GM23248 (cell line): ENCODE data around the gene SKIDA1. TPM values are rescaled to one million over a fixed set of nuclear protein-coding genes. Genes with fewer than 3 reads are reported as not detected.
A peak's percentile ranks its signal among the peaks of the same experiment; 100 is the strongest.

Experiments used
- DNase-seq: peaks from one replicate; pipeline ENCODE4 v3.0.0-alpha.2; 2015
- H2AFZ ChIP-seq: fragments of 200-600 bp; sonication (generic); 2 replicates; pipeline ENCODE4 v1.6.1; 2016; ENCODE audit warnings: antibody characterized with exemption
- H3F3A ChIP-seq: fragments of 200-600 bp; sonication (generic); 2 replicates; pipeline ENCODE4 v1.6.1; 2016; ENCODE audit warnings: mild to moderate bottlenecking, antibody characterized with exemption, mixed run types; ENCODE audit not compliant: insufficient read depth
- H3K27ac ChIP-seq: fragments of 200-600 bp; sonication (generic); 2 replicates; pipeline ENCODE4 v1.5.1; 2016; ENCODE audit warnings: mild to moderate bottlenecking
- H3K27me3 ChIP-seq: fragments of 200-600 bp; sonication (generic); replicated peaks from 2 replicates; pipeline ENCODE4 v1.6.1; 2016; ENCODE audit warnings: mild to moderate bottlenecking; ENCODE audit not compliant: insufficient read depth
- H3K36me3 ChIP-seq: fragments of 200-600 bp; sonication (generic); 2 replicates; pipeline ENCODE4 v1.6.1; 2016; ENCODE audit warnings: low read depth, mild to moderate bottlenecking
- H3K4me1 ChIP-seq: fragments of 200-600 bp; sonication (generic); 2 replicates; pipeline ENCODE4 v1.6.1; 2016; ENCODE audit warnings: mild to moderate bottlenecking; ENCODE audit not compliant: insufficient read depth
- H3K4me2 ChIP-seq: fragments of 200-600 bp; sonication (generic); one replicate; pipeline ENCODE4 v1.6.1; 2016; ENCODE audit warnings: mild to moderate bottlenecking; ENCODE audit not compliant: unreplicated experiment
- H3K4me3 ChIP-seq: fragments of 200-600 bp; sonication (generic); 2 replicates; pipeline ENCODE4 v1.5.1; 2016; ENCODE audit warnings: mild to moderate bottlenecking
- H3K79me2 ChIP-seq: fragments of 200-600 bp; sonication (generic); 2 replicates; pipeline ENCODE4 v1.6.1; 2016; ENCODE audit warnings: mild to moderate bottlenecking; ENCODE audit not compliant: insufficient read depth
- H3K9ac ChIP-seq: fragments of 200-600 bp; sonication (generic); 2 replicates; pipeline ENCODE4 v1.6.1; 2016; ENCODE audit warnings: mild to moderate bottlenecking
- H3K9me2 ChIP-seq: fragments of 200-600 bp; sonication (generic); 2 replicates; pipeline ENCODE4 v1.6.1; 2016; ENCODE audit warnings: mixed run types, mild to moderate bottlenecking, moderate library complexity; ENCODE audit not compliant: insufficient read depth
- H3K9me3 ChIP-seq: fragments of 200-600 bp; sonication (generic); one replicate; pipeline ENCODE4 v1.6.1; 2017; ENCODE audit warnings: low read depth
- H4K20me1 ChIP-seq: fragments of 200-600 bp; sonication (generic); 2 replicates; pipeline ENCODE4 v1.6.0; 2016; ENCODE audit not compliant: insufficient read depth
- EZH2 ChIP-seq: fragments of 200-600 bp; sonication (generic); IDR thresholded peaks from 2 replicates; pipeline ENCODE4 v1.6.1; 2018; ENCODE audit warnings: antibody characterized with exemption, mild to moderate bottlenecking; ENCODE audit not compliant: insufficient read depth, poor library complexity, severe bottlenecking
- EZH2phosphoT487 ChIP-seq: fragments of 200-600 bp; sonication (generic); IDR thresholded peaks from 2 replicates; pipeline ENCODE4 v1.6.1; 2018; ENCODE audit warnings: antibody characterized with exemption, moderate library complexity, mild to moderate bottlenecking, low read depth; ENCODE audit not compliant: insufficient read depth
- WGBS, 2 experiments: methylation state at CpG; one replicate each; pipeline ENCODE4 v1.1.6; 2015 to 2017; ENCODE audit warnings: low lambda C conversion rate in 2 of 2, low coverage in 1 of 2; ENCODE audit errors: missing lambda C conversion rate in 2 of 2; 5-methylcytosine and 5-hydroxymethylcytosine counted together
- in situ Hi-C: fragments of 300-500 bp; cut with MboI; formaldehyde crosslinking; loops from 2 replicates; pipeline ENCODE4 v1.15.0; 2020
- polyA plus RNA-seq: library from polyadenylated mRNA; unstranded; fragments of >200 nt; fragmentation: Nextera tagmentation; extraction: Ambion mirVana; gene quantifications from 2 replicates; pipeline ENCODE4 v1.2.1, GENCODE V29; 2016
- total RNA-seq: library from RNA; depleted of rRNA; stranded (reverse); fragments of >200 nt; shearing (Covaris generic); gene quantifications from 2 replicates; pipeline ENCODE4 v1.2.3, GENCODE V29; 2014

SKIDA1 gene
- total and polyA plus RNA-seq, 2 experiments from 2014 or later, result 0.18 TPM; not detected in 1

GRCh38 chr10:21515361-21516241, 9.9 kb downstream of the SKIDA1 start:
- no peaks in the 10 kb centered on the region for H3K27me3 ChIP-seq
- H3K9ac ChIP-seq, result peak overlapping the region; percentile 57; the same call in 1 of the 2 replicates
- 55 to 56% methylated on average over 15 of the region's 15 CpGs for WGBS, 2 experiments
- peaks cover 28% of the 10 kb centered on the region for H3F3A ChIP-seq
- peak overlapping the region; percentile 89 for H3K4me2 ChIP-seq
- H4K20me1 ChIP-seq, result no peaks in the 10 kb centered on the region
- no peaks in the 10 kb centered on the region for H3K79me2 ChIP-seq
- no peak overlapping the region for H3K27ac ChIP-seq
- H3K9me3 ChIP-seq, result no peaks in the 10 kb centered on the region
- peaks cover 22% of the 10 kb centered on the region for H3K4me1 ChIP-seq
- TF ChIP-seq EZH2 (no peak), EZH2phosphoT487 (no peak)
- peak overlapping the region; percentile 94 for H2AFZ ChIP-seq
- no peak for DNase-seq
- no peaks in the 10 kb centered on the region for H3K36me3 ChIP-seq
- peak overlapping the region; percentile 82 for H3K4me3 ChIP-seq
- H3K9me2 ChIP-seq, result no peaks in the 10 kb centered on the region
- in situ Hi-C loops, result loop anchor here (25.0 kb wide), 1 partner anchor 722 kb away; no protein-coding TSS in a partner anchor

GRCh38 chr10:21514818-21515351, 10.6 kb downstream of the SKIDA1 start:
- H3K79me2 ChIP-seq, result no peaks in the 10 kb centered on the region
- no peak for DNase-seq
- no peak overlapping the region for H3K27ac ChIP-seq
- H3K9ac ChIP-seq, result no peak overlapping the region
- in situ Hi-C loops, result loop anchor here (25.0 kb wide), 1 partner anchor 722 kb away; no protein-coding TSS in a partner anchor
- H2AFZ ChIP-seq, result no peak overlapping the region
- no peaks in the 10 kb centered on the region for H3K9me2 ChIP-seq
- no peaks in the 10 kb centered on the region for H3K27me3 ChIP-seq
- H3K9me3 ChIP-seq, result no peaks in the 10 kb centered on the region
- peaks cover 20% of the 10 kb centered on the region for H3K4me1 ChIP-seq
- no peak overlapping the region for H3K4me2 ChIP-seq
- TF ChIP-seq EZH2phosphoT487 (no peak), EZH2 (no peak)
- peaks cover 23% of the 10 kb centered on the region for H3F3A ChIP-seq
- H3K36me3 ChIP-seq, result no peaks in the 10 kb centered on the region
- whole genome bisulfite sequencing, 2 experiments, result 83 to 84% methylated on average over 9 to 10 of the region's 10 CpGs
- H3K4me3 ChIP-seq, result no peak overlapping the region
- no peaks in the 10 kb centered on the region for H4K20me1 ChIP-seq

- Histone ChIP-seq H3K27ac (no peak overlapping the region), H3K4me2 (no peak overlapping the region), H3K79me2 (no peaks in the 10 kb centered on the region), H3K9ac (no peak overlapping the region), H4K20me1 (no peaks in the 10 kb centered on the region), H3K9me2 (no peaks in the 10 kb centered on the region), H3K4me3 (no peak overlapping the region), H3K4me1 (peaks cover 16% of the 10 kb centered on the region), H3K36me3 (no peaks in the 10 kb centered on the region), H3K9me3 (no peaks in the 10 kb centered on the region), H3K27me3 (no peaks in the 10 kb centered on the region), H3F3A (peaks cover 17% of the 10 kb centered on the region), H2AFZ (no peak overlapping the region)
- TF ChIP-seq EZH2, result no peak
- no peak for TF ChIP-seq EZH2phosphoT487
- DNase-seq, result no peak
- in situ Hi-C loops, result loop anchor here (25.0 kb wide), 1 partner anchor 723 kb away; no protein-coding TSS in a partner anchor
- 85 to 89% methylated on average over 6 of the region's 6 CpGs for WGBS, 2 experiments
These were observed 11.2 kb downstream of the SKIDA1 start for GRCh38 chr10:21514129-21514817.

- Histone ChIP-seq H3K4me1 (peaks cover 10% of the 10 kb centered on the region), H3K9me3 (no peaks in the 10 kb centered on the region)
These were observed 12.1 kb downstream of the SKIDA1 start for GRCh38 chr10:21513405-21513788.

More at GRCh38 chr10:21513405-21513788, 12.1 kb downstream of the SKIDA1 start:
- no peak for TF ChIP-seq EZH2
- no peak for TF ChIP-seq EZH2phosphoT487
- DNase-seq, result no peak
- H3K79me2 ChIP-seq, result no peaks in the 10 kb centered on the region
- 92 to 100% methylated on average over 1 of the region's 1 CpG for WGBS, 2 experiments
- no peaks in the 10 kb centered on the region for H3K27me3 ChIP-seq
- H3K27ac ChIP-seq, result no peak overlapping the region
- no peak overlapping the region for H3K4me2 ChIP-seq
- no peaks in the 10 kb centered on the region for H3K36me3 ChIP-seq
- in situ Hi-C loops, result loop anchor here (25.0 kb wide), 1 partner anchor 724 kb away; no protein-coding TSS in a partner anchor
- H3K9ac ChIP-seq, result no peak overlapping the region
- H2AFZ ChIP-seq, result no peak overlapping the region
- peaks cover 14% of the 10 kb centered on the region for H3F3A ChIP-seq
- H3K9me2 ChIP-seq, result no peaks in the 10 kb centered on the region
- no peaks in the 10 kb centered on the region for H4K20me1 ChIP-seq
- no peak overlapping the region for H3K4me3 ChIP-seq
